ENCODE measurements around the gene TACC2.

Gene TACC2

DNA sequence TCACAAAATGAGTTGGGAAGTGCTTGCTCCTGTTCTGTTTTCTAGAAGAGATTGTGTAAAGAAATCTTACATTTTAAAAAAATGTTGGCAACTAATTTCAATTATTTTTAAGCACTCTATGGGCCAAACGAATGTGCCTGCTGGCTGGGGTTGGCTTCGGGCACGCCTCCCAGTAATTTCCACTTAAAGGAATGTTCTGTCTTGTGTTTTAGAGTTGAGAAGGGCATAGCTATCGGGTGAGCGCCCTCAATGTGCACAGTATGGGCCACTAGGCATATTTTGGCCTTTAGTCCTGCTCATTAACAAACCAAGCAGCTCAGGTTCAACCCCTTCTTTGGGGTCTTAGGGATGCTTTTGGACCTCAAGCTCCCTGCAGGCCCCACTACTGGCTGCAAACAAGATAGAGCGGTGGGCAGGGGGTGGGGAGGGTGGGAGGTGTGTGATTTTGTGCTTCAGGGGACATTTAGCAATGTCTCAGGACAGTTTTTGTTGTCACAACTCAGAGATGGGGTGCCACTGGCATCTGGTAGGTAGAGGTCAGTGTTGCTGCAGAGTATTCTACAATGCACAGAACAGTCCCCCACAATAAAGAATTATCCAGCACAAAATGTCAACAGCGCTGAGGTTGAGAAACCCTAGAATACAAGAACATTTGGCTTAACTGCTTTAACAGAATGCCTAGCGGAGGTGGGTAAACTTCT lies 40.7 kb downstream of the TACC2 start:
- no peak for DNase-seq

DNA sequence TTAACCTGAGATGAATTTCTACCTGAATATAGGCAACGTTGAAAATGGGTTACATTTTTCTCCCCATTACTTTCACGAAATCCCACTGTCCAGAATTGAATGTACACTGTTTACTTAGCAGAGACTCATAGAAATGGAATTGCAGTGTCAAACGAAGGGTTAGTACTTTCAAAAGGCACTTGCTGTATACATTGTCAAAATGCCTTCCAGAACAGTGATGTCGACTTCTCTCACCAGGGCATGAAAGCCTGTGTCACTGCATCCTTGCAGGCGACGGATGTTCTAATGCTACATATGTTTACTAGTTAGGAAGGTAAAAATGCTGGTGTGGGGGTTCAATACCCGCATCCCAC lies 41.2 kb downstream of the TACC2 start:
- DNase-seq = no peak

DNA sequence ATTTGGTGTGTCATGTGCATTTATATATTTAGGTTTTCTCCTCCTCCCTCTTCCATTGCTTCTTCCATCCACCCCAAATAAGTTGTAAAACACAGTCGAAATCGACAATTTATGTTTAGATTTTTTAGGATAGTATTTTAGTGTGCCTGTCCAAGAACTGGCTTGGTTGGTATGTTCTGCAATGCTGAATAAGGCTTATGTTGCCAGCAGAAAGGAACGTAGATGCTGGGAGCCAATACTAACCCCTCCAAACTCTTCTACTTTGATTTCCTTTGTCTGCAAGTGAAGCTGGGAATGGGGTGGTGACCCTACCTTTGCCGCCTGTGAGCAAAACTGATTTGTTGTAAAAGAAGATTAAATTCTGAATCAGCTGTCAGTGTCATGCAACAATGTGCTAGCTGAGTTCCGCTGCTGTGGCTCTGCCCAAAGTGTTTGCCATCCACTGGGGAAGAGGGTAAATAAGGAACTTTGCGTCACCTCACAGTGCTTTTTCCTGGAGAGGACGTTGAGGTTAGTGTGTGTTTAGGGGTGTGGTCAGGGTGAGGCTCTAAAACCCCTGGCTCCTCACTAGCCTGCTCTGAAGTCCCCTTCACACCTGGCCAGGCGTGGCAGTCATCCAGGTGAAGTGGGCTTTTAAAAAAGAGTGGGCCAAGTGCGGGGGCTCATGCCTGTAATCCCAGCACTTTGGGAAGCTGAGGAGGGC lies 44.4 kb downstream of the TACC2 start:
- no peak for DNase-seq

DNA sequence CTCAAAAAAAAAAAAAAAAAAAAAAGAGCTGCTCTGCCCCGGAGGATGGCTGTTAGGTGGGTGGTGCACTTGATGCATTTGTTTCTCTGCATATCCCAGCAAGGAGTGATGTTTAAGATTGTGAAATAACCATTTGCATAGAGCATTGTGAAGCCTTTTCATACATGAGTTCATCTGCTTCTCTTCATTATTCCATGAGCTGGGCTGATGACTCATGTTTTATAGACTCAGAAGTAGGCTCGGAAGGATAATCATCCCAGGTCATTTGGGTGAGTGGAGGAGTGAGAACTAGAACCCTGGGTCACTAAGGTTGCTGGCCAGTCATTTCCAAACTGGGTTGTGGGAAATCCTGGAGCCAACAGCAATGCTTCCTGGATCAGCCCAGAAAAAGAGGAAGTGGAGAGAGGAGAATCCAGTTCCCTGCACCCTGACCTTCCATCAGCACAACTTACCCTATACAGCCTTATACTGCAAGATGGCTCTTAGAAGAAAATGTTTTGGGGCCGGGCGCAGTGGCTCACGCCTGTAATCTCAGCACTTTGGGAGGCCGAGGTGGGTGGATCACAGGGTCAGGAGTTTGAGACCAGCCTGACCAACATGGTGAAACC lies 45.3 kb downstream of the TACC2 start:
- no peak for DNase-seq

DNA sequence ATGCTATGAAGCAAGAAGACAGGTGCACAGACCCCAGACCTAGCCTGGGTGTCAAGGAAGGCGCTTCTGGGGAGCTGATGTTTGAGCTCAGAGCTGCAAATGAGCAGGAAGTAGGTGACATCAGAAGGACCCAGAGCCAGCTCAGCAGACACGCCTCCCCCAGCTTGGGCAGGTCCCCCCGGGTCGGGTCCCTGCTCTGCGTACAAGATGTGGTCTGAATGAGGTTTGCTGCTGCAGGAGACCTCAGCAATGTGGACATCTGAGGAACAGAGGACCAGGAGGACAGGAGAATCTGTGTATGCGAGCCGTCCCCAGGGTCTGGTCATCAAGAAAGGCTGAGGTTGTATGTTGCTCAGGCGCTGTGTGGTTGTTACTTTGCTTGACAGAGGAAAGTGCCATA lies 51.8 kb downstream of the TACC2 start:
- no peak for DNase-seq

DNA sequence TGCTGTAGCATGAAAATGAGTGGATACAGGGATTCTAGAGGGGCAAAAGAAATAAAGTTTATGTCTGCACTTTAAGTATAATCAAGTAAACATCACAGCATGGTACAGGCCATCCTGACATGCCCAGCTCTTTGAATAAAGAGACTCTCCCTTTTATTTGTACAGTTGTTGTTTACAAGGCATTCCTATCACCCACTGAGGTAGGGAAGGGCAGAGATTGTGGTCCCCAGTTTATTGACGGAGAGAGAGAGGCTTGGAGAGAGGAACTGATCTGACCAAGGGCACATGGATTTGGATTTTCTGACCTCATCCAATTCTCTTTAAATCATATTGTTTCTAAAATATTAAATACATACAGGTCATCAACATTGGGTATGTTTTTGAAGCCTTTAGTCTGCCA lies 53.9 kb downstream of the TACC2 start:
- no peak for DNase-seq

DNA sequence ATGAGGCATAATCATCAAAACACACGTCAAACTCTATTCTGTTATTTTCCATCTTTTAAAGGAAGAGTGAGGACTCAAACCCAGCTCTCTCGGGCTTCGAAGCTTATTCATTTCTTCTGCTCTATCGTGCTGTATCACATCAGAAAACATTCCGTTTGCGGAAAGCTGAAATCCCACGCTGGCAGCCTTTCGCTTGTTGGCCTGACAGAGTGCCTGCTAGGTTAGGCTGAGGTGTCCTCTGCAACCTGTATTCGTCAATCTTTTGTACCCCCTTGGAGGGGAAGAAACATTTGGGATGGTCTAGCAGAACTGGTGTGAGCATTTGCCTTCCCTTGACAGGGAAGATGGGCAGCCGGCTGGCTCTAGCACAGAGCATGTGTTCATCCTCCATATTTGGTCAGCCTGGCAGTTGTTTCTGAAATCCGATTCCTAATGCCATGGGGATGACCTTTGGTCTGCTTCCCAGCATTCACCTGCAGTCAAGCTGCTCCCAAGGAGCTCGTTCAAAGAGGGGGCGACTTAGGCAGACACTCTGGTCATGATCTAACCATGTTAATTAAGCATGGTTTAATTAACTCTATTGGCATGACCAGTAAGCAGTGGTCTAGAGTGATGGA lies 55.2 kb downstream of the TACC2 start:
- no peak for DNase-seq

DNA sequence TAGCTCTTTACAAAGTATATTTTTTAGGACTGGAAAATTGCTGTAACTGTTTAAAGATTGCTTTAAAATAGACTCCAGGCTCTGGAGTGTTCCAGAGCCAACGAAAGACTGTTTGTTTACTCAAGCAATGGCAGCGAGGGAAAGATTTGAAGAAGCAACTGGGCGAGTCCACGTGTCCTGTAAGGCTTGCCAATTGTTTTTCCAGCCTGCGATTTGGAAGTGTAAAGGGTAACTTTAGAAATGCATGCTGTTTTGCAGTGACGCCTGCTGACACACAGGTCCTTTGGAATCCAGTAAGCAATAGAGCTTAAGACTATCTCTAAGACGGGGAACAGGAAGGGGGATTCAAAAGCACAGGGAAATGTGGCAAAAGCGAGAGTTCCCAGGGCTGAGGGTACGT lies 55.8 kb downstream of the TACC2 start:
- no peak for DNase-seq

DNA sequence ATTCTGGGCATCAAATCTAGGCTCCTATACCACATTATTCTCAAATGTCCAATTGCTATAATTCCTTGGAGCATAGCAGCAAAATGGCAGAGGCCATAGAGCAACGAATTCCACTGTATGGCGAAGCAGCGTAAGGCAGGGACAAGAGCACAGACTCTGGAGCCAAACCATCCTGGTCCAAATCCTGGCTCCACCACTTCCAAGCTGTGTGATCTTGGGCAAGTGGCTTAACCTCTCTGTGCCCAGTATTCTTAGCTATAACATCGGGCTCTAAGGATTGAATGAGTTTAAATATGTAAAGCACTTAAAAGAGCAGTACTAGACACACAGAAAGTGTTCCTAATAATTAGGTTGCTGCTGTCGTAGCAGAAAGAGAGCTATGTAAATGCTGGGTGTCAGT lies 56.2 kb downstream of the TACC2 start:
- DNase-seq = no peak

DNA sequence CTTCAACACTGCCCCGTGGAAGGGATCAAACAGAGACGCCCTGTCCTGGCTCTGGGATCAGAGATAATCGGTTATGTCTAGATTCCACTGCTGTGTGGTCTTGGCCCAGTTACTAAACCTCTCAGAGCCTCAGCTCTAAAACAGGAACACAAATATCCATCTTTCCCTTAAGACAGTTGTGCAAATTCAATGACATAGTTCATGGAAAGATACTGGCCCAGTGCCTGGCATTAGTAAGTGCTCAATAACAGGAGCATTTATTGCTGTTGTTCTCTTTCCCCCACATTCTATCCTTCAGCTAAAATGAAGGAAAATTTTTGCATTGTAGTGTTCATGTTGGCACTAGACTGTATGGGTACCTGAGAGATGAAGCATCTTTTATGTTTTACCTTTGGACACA lies 58.6 kb downstream of the TACC2 start:
- DNase-seq = no peak

DNA sequence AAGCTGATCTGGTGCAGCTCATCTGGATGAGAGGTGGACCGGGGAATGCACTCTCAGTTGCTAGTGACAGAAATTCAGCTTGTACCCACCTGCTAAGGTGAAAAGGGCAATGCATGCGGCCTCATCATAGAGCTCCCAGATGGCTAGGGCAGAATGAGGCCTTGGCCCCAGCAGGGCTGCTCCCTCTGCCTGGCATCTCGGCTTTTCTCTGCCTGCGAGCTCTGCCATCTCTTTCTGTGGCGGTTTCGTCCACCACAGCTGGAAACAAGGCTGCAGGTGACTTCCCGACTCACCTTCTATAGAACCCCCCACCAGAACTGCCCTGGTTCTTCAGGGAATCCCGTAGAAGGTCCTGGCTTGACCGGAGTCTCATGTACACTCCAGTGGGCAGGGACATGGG lies 60.1 kb downstream of the TACC2 start:
- DNase-seq = no peak

DNA sequence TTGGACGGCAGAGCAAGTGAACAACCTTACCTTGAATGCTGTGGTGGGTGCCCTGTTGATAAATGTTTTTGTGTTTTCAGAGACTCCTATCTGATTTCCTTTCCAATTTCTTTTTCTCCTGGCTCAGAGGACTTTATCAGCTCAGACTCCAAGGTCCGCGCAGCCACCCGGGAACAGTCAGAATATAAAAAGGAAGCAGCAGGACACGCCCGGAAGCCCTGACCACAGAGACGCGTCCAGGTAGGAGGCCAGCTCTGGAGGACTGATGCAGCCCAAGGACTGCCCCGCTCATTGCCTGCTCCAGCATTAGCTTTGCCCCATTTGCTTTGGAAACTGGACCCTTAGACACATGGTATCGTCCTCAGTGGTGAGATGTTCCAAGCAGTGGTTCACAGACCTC lies 61.3 kb downstream of the TACC2 start:
- no peak for DNase-seq

DNA sequence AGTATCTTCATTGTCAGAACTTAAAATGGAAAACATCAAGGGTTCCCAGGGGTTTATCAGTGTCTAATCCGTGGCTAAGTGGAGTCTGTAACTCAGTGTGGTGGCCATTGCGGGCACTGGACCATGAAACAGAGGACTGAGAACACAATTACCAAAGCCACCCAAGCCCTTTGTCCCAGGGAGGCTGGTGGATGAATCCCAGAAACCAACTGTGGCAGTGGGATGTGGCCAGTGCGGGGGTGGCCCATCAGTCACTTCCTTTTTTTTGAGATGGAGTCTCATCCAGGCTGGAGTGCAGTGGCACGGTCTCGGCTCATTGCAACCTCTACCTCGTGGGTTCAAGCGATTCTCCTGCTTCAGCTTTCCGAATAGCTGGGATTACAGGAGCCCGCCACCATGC lies 61.8 kb downstream of the TACC2 start:
- DNase-seq = no peak

DNA sequence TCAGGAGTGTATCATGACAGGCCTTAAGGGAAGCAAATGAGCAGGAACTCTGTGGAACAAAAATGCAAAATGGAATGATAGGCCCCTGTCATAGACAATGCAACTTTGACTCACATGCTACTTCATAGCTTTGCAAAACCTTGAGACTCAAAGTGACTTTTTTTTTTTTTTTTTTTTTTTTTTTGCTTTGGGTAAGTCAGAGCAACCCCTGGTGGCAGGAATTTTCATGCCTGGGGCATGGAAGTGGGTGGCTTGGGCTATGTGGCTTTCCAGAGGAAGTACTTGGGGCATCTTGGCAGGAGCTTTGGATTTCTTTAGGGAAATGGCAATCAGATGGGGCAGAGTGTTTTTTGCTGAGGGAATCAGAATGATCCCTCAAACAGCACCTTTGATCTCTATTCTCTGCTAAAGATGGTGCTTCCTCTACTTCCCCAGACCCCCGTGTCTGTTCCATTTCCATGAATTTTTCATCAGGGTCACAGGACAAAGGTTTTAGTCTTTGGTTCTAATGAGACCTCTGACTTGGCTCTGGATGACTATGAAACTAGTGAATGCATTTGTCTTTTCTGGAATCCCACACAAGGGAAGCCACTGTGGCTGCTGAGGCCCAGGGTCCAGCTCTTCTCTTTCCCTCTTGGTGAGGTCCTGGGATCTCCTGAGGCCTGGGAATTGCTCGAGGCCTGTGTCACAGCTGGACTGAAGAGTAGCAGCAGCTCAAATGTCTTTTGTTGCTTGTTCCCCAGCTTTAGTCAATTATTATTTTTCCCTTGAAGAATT lies 62.8 kb downstream of the TACC2 start:
- no peak for DNase-seq

DNA sequence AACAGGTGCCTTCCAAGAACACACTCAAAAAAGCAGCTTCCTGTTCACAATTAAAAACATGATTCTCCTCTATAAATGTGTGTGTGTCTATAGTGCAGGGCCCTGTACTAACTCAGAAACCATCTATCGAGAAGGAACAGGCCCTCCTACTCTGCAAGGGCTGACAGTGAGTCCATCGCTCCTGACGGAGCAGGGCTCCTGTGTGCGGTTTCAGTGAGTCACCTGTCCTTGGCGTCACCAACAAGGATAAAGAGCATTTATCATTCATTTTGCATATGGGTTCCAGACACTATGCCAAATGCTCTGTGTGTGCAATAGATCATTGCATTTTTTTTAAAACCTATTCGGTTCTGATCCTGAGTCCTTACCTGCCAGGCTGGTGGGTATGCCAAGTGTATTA lies 63.7 kb downstream of the TACC2 start:
- no peak for DNase-seq

DNA sequence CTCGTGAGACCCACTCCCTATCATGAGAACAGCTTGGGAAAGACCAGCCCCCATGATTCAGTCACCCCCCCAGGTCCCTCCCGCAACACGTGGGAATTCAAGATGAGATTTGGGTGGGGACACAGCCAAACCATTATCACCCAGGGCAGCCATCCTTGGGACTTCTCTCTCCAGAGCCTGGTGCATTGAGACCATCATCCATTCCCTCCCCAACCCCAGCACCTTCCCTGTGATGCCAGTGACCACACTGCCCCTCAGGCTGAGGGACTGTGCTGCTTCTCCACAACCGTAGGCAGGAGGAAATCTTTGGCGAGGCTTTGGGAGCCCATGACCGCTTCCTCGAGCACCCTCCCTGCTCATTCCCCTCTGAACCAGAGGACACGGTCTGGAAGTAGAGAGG lies 64.4 kb downstream of the TACC2 start:
- DNase-seq = no peak

DNA sequence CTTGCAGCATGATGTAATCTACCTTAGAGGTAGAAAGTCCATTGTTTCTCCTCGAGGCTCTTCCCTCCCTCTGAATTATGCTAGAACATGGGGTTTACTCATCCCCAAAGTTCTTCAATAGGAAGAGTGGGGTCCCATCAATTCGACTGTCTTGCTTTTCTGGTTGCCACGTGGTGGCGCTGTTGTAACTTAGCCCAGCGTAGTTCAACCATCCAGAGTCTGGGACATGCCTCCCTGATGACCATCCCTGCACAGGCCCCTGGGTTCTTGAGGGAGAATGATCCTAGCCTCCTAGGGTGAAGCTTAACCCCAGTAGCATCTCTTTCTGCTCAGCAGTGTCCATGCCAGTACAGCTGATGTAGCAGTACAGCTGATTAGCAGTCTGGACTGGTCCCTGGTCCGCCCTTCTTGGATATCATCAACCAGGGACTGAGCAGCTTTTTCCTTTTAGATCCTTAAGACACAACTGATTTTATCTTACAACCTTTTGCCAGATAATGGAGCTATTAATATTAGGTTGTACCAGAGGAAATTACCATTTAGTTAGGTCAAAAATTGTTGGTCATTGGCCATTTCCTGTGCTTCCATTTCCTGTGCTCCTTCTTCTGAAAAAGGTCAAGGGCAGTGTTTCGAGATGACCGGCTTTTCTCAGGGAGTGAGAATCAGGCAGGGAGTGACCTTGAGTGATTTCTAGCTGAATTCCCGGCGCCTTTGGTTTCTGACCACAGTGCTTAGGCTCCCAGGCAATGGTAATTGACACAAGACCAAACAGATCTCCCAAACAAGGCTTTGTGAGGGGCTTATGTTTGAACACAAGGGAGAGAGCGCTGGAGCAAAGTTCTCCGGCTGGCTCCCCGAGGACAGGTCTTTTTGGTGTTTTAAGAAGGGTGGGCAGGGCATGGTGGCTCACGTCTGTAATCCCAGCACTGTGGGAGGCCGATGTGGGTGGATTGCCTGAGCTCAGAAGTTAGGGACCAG lies 65.4 kb downstream of the TACC2 start:
- DNase-seq = no peak

DNA sequence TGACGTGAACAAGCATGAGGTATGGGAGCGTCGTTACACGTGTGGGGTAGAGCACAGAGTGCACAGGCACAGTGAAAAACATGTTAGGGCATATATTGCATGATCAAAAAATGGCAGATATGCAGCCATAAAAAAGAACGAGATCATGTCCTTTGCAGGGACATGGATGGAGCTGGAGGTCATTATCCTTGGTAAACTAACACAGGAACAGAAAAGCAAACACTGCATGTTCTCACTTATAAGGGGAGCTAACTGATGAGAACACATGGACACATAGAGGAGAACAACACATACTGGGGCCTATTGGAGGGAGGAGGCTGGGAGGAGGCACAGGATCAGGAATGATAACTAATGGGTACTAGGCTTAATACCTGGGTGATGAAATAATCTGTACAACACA lies 66.3 kb downstream of the TACC2 start:
- DNase-seq = no peak

DNA sequence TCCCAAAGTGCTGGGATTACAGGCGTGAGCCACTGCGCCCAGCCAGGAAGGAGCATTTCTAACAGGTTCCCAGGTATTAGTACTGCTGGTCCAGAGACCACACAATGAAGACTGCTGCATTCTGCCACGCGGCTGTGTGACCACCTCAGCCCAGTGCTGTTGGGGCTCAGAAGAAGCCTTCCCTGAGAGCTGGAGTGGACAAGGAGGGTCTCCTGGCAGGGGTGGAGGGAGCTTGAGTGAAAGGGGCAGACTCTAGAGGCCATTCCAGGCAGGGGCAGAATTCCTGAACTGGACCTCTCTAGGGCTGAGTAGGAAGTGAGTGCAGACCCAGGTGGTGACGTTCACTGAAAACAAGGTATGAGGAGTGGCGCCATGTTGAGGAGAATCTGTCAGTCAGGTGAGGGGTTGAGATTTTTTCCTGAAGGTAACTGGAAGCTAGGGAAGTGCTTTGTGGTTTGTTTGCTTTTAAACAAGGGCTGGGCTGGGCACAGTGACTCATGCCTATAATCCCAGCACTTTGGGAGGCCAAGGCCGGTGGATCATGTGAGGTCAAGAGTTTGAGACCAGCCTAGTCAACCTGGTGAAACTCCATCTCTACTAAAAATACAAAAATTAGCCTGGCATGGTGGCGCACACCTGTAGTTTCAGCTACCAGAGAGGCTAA lies 67.6 kb downstream of the TACC2 start:
- DNase-seq = no peak

DNA sequence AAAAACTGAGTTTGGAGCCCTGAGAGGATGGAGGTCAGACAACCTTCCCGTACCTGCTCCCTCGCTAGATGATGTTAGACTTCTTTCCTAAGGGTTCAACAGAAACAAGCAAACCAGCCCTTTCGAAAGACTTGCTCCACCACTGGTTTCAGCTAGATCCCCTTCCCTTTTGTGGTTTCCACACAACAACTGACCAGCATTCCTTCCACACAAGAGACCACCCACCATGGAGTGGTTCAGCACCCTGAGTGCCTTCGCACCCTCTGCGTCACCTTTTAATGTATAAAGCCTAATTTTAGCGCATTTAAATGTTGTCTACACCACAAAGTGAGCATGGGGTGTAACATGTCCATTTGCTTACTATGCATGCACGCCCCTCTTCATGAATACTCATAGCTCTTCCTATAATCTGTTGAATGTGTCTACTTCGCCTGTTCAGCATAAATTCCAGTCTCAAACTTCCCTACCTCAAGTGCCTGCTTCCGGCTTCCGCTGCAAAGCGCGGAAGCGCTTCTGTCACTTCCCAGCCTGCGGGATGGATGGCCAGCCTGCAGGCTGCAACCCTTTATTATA lies 69.0 kb downstream of the TACC2 start:
- DNase-seq = no peak

DNA sequence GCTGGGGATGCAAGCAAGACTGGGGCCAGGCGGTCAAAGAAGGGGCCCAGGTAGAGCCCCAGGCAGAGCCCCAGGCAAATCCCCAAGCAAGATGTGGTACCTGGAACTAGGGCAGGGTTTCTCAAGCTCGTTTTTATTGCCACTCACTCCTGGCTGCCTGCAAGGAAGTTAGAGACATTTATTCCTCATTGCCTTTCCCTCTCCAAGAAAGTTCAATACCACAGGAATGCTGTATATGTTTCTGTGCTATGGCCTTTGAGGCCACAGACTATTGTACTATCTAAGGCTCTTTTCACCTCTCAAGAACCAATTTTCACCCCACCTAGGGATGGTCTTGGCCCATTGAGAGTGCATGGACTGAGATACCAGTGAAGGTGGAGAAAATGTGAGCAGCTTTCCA lies 71.3 kb downstream of the TACC2 start:
- no peak for DNase-seq

All from activated CD8-positive, alpha-beta memory T cell treated with anti-CD3 and anti-CD28 coated beads, Interleukin-2, amount 50 U/mL, for 4 hours (primary cell).